ENCODE data around the gene NMT1. TPM values are rescaled to one million over a fixed set of nuclear protein-coding genes. Genes with fewer than 3 reads are reported as not detected.

NMT1 gene
- total and polyA plus RNA-seq, 2 of the 13 experiments (the other 11 are each of a cell fraction or from before 2014, with no cell fraction given), result 75.7 to 142 TPM

- TF ChIP-seq, protein P1, sequence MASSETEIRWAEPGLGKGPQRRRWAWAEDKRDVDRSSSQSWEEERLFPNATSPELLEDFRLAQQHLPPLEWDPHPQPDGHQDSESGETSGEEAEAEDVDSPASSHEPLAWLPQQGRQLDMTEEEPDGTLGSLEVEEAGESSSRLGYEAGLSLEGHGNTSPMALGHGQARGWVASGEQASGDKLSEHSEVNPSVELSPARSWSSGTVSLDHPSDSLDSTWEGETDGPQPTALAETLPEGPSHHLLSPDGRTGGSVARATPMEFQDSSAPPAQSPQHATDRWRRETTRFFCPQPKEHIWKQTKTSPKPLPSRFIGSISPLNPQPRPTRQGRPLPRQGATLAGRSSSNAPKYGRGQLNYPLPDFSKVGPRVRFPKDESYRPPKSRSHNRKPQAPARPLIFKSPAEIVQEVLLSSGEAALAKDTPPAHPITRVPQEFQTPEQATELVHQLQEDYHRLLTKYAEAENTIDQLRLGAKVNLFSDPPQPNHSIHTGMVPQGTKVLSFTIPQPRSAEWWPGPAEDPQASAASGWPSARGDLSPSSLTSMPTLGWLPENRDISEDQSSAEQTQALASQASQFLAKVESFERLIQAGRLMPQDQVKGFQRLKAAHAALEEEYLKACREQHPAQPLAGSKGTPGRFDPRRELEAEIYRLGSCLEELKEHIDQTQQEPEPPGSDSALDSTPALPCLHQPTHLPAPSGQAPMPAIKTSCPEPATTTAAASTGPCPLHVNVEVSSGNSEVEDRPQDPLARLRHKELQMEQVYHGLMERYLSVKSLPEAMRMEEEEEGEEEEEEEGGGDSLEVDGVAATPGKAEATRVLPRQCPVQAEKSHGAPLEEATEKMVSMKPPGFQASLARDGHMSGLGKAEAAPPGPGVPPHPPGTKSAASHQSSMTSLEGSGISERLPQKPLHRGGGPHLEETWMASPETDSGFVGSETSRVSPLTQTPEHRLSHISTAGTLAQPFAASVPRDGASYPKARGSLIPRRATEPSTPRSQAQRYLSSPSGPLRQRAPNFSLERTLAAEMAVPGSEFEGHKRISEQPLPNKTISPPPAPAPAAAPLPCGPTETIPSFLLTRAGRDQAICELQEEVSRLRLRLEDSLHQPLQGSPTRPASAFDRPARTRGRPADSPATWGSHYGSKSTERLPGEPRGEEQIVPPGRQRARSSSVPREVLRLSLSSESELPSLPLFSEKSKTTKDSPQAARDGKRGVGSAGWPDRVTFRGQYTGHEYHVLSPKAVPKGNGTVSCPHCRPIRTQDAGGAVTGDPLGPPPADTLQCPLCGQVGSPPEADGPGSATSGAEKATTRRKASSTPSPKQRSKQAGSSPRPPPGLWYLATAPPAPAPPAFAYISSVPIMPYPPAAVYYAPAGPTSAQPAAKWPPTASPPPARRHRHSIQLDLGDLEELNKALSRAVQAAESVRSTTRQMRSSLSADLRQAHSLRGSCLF (CRISPR knock-in tag; IDR thresholded peaks at IDR 0.05; ENCODE audit: borderline replicate concordance), result 0 out of 2 replicates have a peak, but pooled peaks have one; percentile 13
- TF ChIP-seq NONO (IDR thresholded peaks at IDR 0.05) (no peak), NONO (CRISPR knock-in tag; conservative IDR thresholded peaks at IDR 0.05) (peak; percentile 10; the same call in 1 of the 2 replicates), STAG1 (CRISPR knock-in tag; IDR thresholded peaks at IDR 0.05) (no peak), HIC2 (CRISPR knock-in tag; IDR thresholded peaks at IDR 0.05; ENCODE audit: low read depth) (no peak), ZNF776 (CRISPR knock-in tag; IDR thresholded peaks at IDR 0.05) (no peak), HNF1B (CRISPR knock-in tag; IDR thresholded peaks at IDR 0.05) (no peak), KDM2A (CRISPR knock-in tag; IDR thresholded peaks at IDR 0.05; ENCODE audit: borderline replicate concordance, low read depth) (no peak), ARID5B (CRISPR knock-in tag; IDR thresholded peaks at IDR 0.05) (0 out of 2 replicates have a peak, but pooled peaks have one; percentile 6), PLRG1 (conservative IDR thresholded peaks at IDR 0.05) (no peak), HMGA1 (CRISPR knock-in tag; conservative IDR thresholded peaks at IDR 0.05) (no peak), ZBTB20 (CRISPR knock-in tag; IDR thresholded peaks at IDR 0.05; ENCODE audit: borderline replicate concordance, low read depth) (no peak)
- TF ChIP-seq, protein P2, sequence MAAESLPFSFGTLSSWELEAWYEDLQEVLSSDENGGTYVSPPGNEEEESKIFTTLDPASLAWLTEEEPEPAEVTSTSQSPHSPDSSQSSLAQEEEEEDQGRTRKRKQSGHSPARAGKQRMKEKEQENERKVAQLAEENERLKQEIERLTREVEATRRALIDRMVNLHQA (CRISPR knock-in tag; IDR thresholded peaks at IDR 0.05), result no peak
- TF ChIP-seq, protein P3, sequence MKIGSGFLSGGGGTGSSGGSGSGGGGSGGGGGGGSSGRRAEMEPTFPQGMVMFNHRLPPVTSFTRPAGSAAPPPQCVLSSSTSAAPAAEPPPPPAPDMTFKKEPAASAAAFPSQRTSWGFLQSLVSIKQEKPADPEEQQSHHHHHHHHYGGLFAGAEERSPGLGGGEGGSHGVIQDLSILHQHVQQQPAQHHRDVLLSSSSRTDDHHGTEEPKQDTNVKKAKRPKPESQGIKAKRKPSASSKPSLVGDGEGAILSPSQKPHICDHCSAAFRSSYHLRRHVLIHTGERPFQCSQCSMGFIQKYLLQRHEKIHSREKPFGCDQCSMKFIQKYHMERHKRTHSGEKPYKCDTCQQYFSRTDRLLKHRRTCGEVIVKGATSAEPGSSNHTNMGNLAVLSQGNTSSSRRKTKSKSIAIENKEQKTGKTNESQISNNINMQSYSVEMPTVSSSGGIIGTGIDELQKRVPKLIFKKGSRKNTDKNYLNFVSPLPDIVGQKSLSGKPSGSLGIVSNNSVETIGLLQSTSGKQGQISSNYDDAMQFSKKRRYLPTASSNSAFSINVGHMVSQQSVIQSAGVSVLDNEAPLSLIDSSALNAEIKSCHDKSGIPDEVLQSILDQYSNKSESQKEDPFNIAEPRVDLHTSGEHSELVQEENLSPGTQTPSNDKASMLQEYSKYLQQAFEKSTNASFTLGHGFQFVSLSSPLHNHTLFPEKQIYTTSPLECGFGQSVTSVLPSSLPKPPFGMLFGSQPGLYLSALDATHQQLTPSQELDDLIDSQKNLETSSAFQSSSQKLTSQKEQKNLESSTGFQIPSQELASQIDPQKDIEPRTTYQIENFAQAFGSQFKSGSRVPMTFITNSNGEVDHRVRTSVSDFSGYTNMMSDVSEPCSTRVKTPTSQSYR (CRISPR knock-in tag; IDR thresholded peaks at IDR 0.05; ENCODE audit: borderline replicate concordance), result no peak
These were observed 728 bp upstream of the NMT1 start (continued) for GRCh38 chr17:45060382-45060796.

Data from HepG2 (cell line).